NB4 (cell line): ENCODE measurements around the gene CCDC110.

Experiments used
- CTCF ChIP-seq: IDR thresholded peaks from one replicate; pipeline ENCODE4 v1.5.1; 2012; ENCODE audit warnings: low read depth, low read length
- MAX ChIP-seq: IDR thresholded peaks from 2 replicates; pipeline ENCODE4 v1.6.1; 2011; ENCODE audit warnings: low read depth, low read length
- MYC ChIP-seq: IDR thresholded peaks from 2 replicates; pipeline ENCODE4 v1.6.1; 2011; ENCODE audit warnings: low read depth, low read length
- POLR2A ChIP-seq: IDR thresholded peaks from 2 replicates; pipeline ENCODE4 v1.6.1; 2011; ENCODE audit warnings: mild to moderate bottlenecking; ENCODE audit not compliant: insufficient read length; ENCODE audit errors: extremely low read depth

DNA sequence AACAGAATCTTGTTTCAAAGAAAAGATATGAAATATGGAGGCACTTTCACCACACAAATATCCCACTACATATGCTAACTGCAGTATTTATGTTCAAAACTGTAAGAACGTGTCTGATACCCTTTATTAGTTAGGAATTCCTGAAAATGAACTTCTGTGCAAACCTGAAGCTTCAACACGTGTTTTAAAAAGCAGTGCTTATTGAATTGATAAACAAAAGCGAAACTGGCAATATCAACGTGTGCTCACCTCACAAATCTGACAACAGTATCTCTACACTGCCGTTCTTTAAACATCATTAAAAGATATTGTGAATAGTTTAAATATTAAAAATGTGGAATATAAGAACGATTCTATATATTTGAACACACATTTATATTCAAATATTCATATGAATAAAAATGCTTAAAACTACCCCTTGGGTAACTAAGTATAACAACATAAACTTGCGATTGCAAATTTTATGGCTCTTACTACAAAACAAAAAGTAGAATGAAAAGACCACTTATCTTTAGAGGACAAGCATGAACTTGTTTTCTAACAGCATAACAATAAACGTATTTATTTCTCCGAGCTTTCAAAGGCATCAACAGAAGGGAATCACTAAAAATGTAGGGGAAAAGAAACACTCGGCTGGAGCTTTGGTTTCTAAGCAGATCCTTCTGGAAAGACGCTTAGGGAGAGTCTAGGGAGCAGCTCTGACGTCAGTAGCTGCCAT is 76.1 kb downstream of the CCDC110 start, which contains the start of gene LRP2BP:
- TF ChIP-seq CTCF = no peak
- TF ChIP-seq POLR2A = no peak
- TF ChIP-seq MAX = peak; percentile 64
- TF ChIP-seq MYC = no peak
